Suprapubic skin (tissue), 4 donors: Measurements from ENCODE around the gene RFPL2.

Source experiments
- POLR2A ChIP-seq, 2 donors: fragments of 450-650 bp; IDR thresholded peaks; one replicate each; pipeline ENCODE4 v1.6.1; 2017; ENCODE audit warnings: antibody characterized with exemption in 2 of 2, mild to moderate bottlenecking in 2 of 2, moderate library complexity in 2 of 2
- POLR2AphosphoS5 ChIP-seq, 3 donors: sonication (generic); formaldehyde crosslinking; IDR thresholded peaks; one replicate each; pipeline ENCODE4 v1.6.1; 2017; ENCODE audit warnings: antibody characterized with exemption in 3 of 3
- TF ChIP-seq, protein P1 (sequence below), 2 donors: fragments of 200-600 bp in 1 of 2; fragments of 450-650 bp in 1 of 2; sonication (generic) in 1 of 2; IDR thresholded peaks; one replicate each; pipeline ENCODE4 v1.5.1; 2016 to 2019; ENCODE audit warnings: antibody characterized with exemption in 2 of 2, mild to moderate bottlenecking in 1 of 2, moderate library complexity in 1 of 2

DNA sequence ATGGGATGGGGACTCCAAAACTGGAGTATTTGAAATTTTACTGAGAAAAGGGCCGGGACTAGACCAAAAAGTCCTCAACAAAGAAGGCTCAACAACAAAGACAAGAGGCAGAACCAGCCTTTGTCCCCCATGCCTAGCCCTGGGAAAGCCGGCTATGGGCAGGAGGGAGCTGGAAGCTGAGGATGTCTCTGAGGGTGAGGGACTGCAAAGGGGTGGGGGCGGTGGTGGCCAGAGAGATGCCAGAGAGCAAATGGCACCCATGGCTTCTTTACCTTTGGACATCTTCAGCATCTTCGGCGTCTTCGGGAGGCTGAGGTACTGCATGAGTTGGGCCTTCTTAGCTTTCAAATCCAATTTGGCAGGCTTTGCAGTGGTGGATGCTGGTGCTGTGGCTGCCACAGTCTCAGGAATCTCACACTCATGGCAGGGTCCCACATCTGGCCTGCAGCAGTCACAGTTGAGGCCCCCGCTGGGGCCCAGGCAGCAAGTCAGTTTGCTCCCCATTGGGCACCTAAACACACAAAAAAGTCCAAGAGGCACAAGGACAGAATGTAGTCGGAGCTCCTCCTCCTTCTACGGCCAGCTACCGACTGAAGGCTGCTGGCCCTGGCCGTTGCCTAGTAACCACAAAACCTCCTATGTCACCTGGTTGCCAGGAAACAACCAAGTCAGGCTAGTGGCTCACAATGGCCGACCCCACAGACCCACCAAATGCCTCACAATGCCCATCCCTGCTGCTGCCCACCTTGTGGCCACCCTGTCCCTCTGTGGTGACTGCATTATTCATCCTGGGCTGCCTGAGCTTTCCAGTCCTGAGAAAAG is 46.0 kb downstream of the RFPL2 start, which contains the start of gene C22orf42:
- TF ChIP-seq POLR2AphosphoS5 (IDR thresholded peaks at IDR 0.05) (no peak), POLR2A (IDR thresholded peaks at IDR 0.05) (no peak)
- TF ChIP-seq, protein P1, sequence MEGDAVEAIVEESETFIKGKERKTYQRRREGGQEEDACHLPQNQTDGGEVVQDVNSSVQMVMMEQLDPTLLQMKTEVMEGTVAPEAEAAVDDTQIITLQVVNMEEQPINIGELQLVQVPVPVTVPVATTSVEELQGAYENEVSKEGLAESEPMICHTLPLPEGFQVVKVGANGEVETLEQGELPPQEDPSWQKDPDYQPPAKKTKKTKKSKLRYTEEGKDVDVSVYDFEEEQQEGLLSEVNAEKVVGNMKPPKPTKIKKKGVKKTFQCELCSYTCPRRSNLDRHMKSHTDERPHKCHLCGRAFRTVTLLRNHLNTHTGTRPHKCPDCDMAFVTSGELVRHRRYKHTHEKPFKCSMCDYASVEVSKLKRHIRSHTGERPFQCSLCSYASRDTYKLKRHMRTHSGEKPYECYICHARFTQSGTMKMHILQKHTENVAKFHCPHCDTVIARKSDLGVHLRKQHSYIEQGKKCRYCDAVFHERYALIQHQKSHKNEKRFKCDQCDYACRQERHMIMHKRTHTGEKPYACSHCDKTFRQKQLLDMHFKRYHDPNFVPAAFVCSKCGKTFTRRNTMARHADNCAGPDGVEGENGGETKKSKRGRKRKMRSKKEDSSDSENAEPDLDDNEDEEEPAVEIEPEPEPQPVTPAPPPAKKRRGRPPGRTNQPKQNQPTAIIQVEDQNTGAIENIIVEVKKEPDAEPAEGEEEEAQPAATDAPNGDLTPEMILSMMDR (IDR thresholded peaks at IDR 0.05), result no peak
